Measurements from ENCODE around the gene ZNF629.
A peak's percentile ranks its signal among the peaks of the same experiment; 100 is the strongest.

DNA sequence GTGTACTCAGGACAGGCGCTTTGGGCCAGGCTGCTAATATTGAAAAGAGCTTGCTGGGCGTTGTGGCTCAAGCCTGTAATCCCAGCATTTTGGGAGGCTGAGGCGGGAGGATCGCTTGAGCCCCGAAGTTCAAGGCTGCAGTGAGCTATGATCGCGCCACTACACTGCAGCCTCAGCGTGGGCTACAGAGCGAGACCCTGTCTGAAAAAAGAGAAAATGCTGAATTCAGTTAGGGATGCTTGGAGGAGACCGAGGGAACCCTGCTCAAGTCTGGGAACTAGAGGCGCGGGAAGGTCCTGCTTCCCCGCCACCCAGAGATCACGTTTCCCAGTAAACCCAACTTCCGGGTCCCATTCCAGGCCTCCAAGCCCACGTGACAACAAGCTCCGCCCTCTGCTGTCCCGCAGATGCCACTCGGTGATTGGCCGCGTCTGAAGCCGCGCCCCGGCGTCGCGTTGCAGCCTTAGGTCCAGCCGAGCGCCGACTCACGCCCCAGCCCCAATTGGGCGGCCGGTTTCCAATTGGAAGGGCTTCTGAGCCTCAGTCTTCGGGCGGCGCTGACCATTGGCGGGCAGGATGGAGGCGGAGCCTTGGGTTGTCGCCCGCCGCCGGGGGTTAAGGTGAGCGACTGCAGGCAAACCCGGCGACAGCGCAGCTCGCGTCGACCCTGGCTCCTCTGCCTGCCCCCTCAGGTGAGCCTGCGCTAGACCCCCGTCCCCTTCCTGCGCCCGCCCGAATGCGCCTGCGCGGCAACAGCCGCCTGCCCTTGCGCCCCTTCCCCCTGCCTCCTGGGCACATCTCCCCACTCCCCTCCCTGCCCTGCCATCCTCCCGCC lies 39.0 kb downstream of the ZNF629 start, which contains the start of gene PHKG2:
- TF ChIP-seq, protein P1, sequence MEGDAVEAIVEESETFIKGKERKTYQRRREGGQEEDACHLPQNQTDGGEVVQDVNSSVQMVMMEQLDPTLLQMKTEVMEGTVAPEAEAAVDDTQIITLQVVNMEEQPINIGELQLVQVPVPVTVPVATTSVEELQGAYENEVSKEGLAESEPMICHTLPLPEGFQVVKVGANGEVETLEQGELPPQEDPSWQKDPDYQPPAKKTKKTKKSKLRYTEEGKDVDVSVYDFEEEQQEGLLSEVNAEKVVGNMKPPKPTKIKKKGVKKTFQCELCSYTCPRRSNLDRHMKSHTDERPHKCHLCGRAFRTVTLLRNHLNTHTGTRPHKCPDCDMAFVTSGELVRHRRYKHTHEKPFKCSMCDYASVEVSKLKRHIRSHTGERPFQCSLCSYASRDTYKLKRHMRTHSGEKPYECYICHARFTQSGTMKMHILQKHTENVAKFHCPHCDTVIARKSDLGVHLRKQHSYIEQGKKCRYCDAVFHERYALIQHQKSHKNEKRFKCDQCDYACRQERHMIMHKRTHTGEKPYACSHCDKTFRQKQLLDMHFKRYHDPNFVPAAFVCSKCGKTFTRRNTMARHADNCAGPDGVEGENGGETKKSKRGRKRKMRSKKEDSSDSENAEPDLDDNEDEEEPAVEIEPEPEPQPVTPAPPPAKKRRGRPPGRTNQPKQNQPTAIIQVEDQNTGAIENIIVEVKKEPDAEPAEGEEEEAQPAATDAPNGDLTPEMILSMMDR (IDR thresholded peaks at IDR 0.05; ENCODE audit: poor library complexity, severe bottlenecking): peak; percentile 24
- no peak for TF ChIP-seq EZH2 (IDR thresholded peaks at IDR 0.05; ENCODE audit: borderline replicate concordance, insufficient read depth, low read length, poor library complexity, severe bottlenecking)
- peak; percentile 92 for TF ChIP-seq MXI1 (conservative IDR thresholded peaks at IDR 0.05; ENCODE audit: poor library complexity, severe bottlenecking)
- peak; percentile 42 for TF ChIP-seq POLR2AphosphoS5 (IDR thresholded peaks at IDR 0.05)
- peak; percentile 34 for TF ChIP-seq SMC3 (conservative IDR thresholded peaks at IDR 0.05; ENCODE audit: poor library complexity)
- TF ChIP-seq RAD21 (conservative IDR thresholded peaks at IDR 0.05): no peak
- TF ChIP-seq, protein P2, sequence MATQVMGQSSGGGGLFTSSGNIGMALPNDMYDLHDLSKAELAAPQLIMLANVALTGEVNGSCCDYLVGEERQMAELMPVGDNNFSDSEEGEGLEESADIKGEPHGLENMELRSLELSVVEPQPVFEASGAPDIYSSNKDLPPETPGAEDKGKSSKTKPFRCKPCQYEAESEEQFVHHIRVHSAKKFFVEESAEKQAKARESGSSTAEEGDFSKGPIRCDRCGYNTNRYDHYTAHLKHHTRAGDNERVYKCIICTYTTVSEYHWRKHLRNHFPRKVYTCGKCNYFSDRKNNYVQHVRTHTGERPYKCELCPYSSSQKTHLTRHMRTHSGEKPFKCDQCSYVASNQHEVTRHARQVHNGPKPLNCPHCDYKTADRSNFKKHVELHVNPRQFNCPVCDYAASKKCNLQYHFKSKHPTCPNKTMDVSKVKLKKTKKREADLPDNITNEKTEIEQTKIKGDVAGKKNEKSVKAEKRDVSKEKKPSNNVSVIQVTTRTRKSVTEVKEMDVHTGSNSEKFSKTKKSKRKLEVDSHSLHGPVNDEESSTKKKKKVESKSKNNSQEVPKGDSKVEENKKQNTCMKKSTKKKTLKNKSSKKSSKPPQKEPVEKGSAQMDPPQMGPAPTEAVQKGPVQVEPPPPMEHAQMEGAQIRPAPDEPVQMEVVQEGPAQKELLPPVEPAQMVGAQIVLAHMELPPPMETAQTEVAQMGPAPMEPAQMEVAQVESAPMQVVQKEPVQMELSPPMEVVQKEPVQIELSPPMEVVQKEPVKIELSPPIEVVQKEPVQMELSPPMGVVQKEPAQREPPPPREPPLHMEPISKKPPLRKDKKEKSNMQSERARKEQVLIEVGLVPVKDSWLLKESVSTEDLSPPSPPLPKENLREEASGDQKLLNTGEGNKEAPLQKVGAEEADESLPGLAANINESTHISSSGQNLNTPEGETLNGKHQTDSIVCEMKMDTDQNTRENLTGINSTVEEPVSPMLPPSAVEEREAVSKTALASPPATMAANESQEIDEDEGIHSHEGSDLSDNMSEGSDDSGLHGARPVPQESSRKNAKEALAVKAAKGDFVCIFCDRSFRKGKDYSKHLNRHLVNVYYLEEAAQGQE (IDR thresholded peaks at IDR 0.05; ENCODE audit: borderline replicate concordance): no peak
- peak; percentile 17 for TF ChIP-seq EP300 (conservative IDR thresholded peaks at IDR 0.05; ENCODE audit: poor library complexity, severe bottlenecking)
- TF ChIP-seq TAF1 (IDR thresholded peaks at IDR 0.05; ENCODE audit: low read depth): no peak
